Naive thymus-derived CD8-positive, alpha-beta T cell (primary cell): ENCODE measurements around the gene CDH4. TPM values are rescaled to one million over a fixed set of nuclear protein-coding genes. Genes with fewer than 3 reads are reported as not detected.

Experiments used
- ATAC-seq, 2 donors: fragments of 150-1000 bp; cut with Tn5 transposase in 1 of 2; sonication (Bioruptor Pico), chemical (Tn5 transposase) in 1 of 2; 1 replicate in 1 of 2; 2 replicates in 1 of 2; pipeline ENCODE4 v1.10.0; 2021; ENCODE audit warnings: mild to moderate bottlenecking in 2 of 2, moderate library complexity in 2 of 2
- POLR2A ChIA-PET: fragments of 350-600 bp; sonication (Branson Sonifier 250); formaldehyde crosslinking; loops from one replicate; lab custom pipeline; 2021; ENCODE audit warnings: antibody characterized with exemption; lab: Charles Lee
- DNase-seq, 10 donors: peaks; one replicate each; pipeline versions ENCODE4 v3.0.0 to v3.0.0-alpha.2; 2020 to 2022
- H3K27ac Mint-ChIP-seq, 10 donors: one replicate each; pipeline ENCODE4 v1.8.0; 2020 to 2022; ENCODE audit warnings: mild to moderate bottlenecking in 10 of 10, mixed read lengths in 10 of 10, moderate library complexity in 4 of 10, inconsistent platforms in 1 of 10
- H3K27me3 Mint-ChIP-seq, 5 donors: one replicate each; pipeline ENCODE4 v1.8.0; 2021 to 2022; ENCODE audit warnings: mixed read lengths in 5 of 5
- H3K36me3 Mint-ChIP-seq, 3 donors: one replicate each; pipeline ENCODE4 v1.8.0; 2020 to 2022; ENCODE audit warnings: mixed read lengths in 3 of 3, mild to moderate bottlenecking in 2 of 3, inconsistent platforms in 1 of 3
- H3K4me1 Mint-ChIP-seq, 4 donors: one replicate each; pipeline ENCODE4 v1.8.0; 2021 to 2022; ENCODE audit warnings: mixed read lengths in 4 of 4
- H3K4me3 Mint-ChIP-seq, 10 donors: one replicate each; pipeline ENCODE4 v1.8.0; 2020 to 2022; ENCODE audit warnings: mild to moderate bottlenecking in 10 of 10, mixed read lengths in 10 of 10, moderate library complexity in 6 of 10, inconsistent platforms in 1 of 10
- H3K9me3 Mint-ChIP-seq, 9 donors: one replicate each; pipeline ENCODE4 v1.8.0; 2020 to 2022; ENCODE audit warnings: mixed read lengths in 9 of 9, mild to moderate bottlenecking in 3 of 9, inconsistent platforms in 1 of 9, moderate library complexity in 1 of 9
- polyA plus RNA-seq, 3 donors: library from polyadenylated mRNA; unstranded; fragments of 300-500 nt; fragmentation: Illumina TruSeq; gene quantifications; one replicate each; pipeline ENCODE4 v1.2.3, GENCODE V29; 2021
- total RNA-seq, 8 experiments: library from RNA in 2 of 8; stranded (reverse) in 2 of 8; gene quantifications; one replicate each; pipeline ENCODE4 v1.2.3 and lab custom pipeline; 2021 to 2026

The CDH4 gene
- total and polyA plus RNA-seq, 5 experiments from 2014 or later = 0.07 to 0.44 (median 0.15) TPM; not detected in 1

DNA sequence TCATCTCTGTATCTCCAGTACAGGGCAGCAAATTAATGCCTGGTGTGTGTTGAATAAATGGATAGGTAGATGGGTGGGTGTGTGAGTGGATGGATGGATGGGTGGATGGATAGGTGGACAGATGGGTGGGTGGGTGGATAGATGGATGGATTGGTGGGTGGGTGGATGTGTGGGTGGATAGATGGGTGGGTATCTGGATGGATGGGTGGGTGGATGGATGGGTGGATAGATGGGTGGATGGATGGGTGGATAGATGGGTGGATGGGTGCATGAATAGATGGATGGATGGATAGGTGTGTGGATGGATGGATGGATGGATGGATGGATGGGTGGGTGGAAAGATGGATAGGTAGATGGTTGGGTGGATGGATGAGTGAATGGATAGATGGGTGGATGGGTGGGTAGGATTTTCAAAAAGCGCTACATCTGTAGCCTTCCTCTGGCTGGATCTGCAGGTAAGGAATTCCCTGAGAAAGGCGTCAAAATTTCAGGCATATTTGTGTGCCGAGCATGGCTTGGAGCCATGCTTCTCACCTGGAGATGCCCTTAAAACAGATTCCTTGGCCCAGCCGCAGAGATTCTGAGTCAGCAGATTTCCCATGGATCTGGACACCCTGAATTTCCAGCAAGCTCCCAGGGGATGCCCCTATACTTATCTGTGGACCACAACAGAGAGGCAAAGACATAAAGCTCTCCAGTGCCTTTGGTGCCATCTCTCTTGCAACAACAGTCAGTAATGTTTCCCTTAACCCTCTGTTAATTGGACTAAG lies 177.6 kb downstream of the CDH4 start:
- POLR2A ChIA-PET = no interaction called here
- H3K4me3 Mint-ChIP-seq = no peak overlapping the region
- H3K27ac Mint-ChIP-seq = peak overlapping the region in 1 of 10 donors; percentile 36
- H3K27me3 Mint-ChIP-seq = peaks cover 0 to 25% (median 3%) of the 10 kb centered on the region in 5 donors
- H3K9me3 Mint-ChIP-seq = peaks cover 0 to 8% (median 0%) of the 10 kb centered on the region in 9 donors
- DNase-seq (no peak), ATAC-seq (no peak)
- peaks cover 0 to 2% (median 0%) of the 10 kb centered on the region in 4 donors for H3K4me1 Mint-ChIP-seq
- no peaks in the 10 kb centered on the region for H3K36me3 Mint-ChIP-seq

DNA sequence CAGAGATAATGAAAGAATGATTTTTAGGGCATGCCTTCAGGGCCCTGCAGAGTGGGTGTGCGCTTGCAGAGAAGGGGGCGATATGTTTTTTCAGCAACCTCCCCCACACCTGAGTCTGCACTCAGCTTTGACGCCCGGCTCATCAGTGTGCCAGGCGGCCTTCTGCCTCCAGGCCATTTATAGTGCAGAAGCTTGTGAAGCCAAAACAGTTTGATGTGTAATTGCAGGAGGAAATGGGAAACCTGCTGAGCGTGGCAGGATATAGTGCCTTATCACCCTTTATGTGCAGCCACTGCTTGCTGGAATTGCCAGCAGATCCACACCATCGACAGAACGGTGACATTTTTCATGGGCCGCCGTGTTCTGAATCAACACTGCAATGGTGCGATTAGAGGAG lies 178.2 kb downstream of the CDH4 start:
- H3K4me1 Mint-ChIP-seq = peaks cover 0 to 2% (median 0%) of the 10 kb centered on the region in 4 donors
- H3K36me3 Mint-ChIP-seq = no peaks in the 10 kb centered on the region
- POLR2A ChIA-PET = no interaction called here
- ATAC-seq (no peak), DNase-seq (no peak)
- peaks cover 0 to 8% (median 0%) of the 10 kb centered on the region in 9 donors for H3K9me3 Mint-ChIP-seq
- no peak overlapping the region for H3K4me3 Mint-ChIP-seq
- peaks cover 0 to 30% (median 3%) of the 10 kb centered on the region in 5 donors for H3K27me3 Mint-ChIP-seq
- H3K27ac Mint-ChIP-seq = no peak overlapping the region

DNA sequence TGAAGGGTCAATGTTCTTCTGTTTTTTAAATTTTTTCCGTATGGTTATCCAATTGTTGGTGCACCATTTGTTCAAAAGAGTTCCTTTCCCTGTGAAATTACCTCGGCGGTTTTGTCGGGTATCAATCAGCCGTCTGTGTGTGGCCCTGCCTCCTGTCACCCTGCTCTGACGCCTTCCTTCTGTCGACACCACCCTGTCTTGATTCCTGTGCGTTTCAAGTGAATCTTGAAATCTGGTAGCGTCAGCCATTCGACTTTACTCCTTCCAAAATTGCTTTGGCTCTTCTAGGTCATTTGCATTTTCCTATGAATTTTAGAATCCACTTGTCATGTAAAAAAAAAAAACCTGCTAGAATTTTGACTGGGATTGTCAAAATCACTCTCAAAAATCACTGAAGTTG lies 181.1 kb downstream of the CDH4 start:
- Mint-ChIP-seq H3K27ac (no peak overlapping the region), H3K27me3 (peaks cover 2 to 47% (median 21%) of the 10 kb centered on the region in 5 donors), H3K9me3 (peaks cover 0 to 8% (median 0%) of the 10 kb centered on the region in 9 donors), H3K4me3 (no peak overlapping the region), H3K4me1 (peaks cover 0 to 7% (median 0%) of the 10 kb centered on the region in 4 donors), H3K36me3 (no peaks in the 10 kb centered on the region)
- POLR2A ChIA-PET = no interaction called here
- ATAC-seq (no peak), DNase-seq (no peak)

DNA sequence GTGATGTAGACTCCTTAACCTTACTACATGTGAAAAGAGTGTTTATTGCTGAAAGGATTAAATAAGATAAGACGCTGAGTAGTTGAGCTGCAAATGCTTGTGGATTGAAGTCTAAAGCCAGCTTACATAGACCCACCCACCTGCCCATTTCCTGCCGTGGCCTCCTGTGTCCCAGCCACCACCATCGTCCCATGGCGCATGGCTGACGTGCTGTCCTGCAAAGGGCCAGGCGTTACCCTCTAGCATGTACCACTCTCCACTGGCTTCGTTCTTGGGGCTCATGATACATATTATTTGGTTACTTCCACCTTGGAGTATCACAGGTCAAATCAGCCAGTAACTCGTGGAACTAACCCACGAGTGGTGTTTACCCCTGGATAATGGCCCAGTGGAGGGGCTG lies 181.8 kb downstream of the CDH4 start:
- no peak for ATAC-seq

DNA sequence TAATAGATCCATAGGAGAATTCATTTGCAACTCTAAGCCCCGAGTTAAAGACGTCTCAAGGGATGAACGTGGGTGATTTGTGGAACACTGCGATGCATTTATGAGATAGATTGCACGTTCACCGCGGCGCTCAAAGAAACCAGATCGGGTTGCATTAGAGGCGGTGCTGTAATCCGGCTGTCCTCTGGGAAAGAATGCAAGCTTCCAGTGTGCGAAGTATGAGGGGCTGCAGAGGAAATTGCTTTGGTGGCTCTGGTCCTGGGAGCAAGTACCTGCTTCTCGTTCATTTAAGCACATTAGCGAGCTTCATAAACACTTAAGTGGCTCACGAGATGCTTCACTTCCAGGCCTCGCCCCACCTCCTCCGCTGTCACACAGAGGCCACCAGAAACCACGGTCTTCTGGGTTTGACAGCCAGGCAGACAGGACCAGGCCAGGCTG lies 182.3 kb downstream of the CDH4 start:
- ATAC-seq (no peak), DNase-seq (no peak)
- Mint-ChIP-seq H3K27me3 (peaks cover 2 to 42% (median 18%) of the 10 kb centered on the region in 5 donors), H3K36me3 (no peaks in the 10 kb centered on the region), H3K4me3 (no peak overlapping the region), H3K27ac (no peak overlapping the region), H3K9me3 (peaks cover 0 to 8% (median 0%) of the 10 kb centered on the region in 9 donors), H3K4me1 (peaks cover 0 to 5% (median 0%) of the 10 kb centered on the region in 4 donors)
- POLR2A ChIA-PET = no interaction called here

More for the DNA sequence above, 181.8 kb downstream of the CDH4 start:
- Mint-ChIP-seq H3K4me1 (peaks cover 0 to 5% (median 0%) of the 10 kb centered on the region in 4 donors), H3K27ac (peak overlapping the region in 1 of 10 donors; percentile 87), H3K27me3 (peaks cover 2 to 42% (median 21%) of the 10 kb centered on the region in 5 donors), H3K4me3 (no peak overlapping the region), H3K36me3 (no peaks in the 10 kb centered on the region), H3K9me3 (peaks cover 0 to 8% (median 0%) of the 10 kb centered on the region in 9 donors)
- POLR2A ChIA-PET = no interaction called here
- no peak for DNase-seq

DNA sequence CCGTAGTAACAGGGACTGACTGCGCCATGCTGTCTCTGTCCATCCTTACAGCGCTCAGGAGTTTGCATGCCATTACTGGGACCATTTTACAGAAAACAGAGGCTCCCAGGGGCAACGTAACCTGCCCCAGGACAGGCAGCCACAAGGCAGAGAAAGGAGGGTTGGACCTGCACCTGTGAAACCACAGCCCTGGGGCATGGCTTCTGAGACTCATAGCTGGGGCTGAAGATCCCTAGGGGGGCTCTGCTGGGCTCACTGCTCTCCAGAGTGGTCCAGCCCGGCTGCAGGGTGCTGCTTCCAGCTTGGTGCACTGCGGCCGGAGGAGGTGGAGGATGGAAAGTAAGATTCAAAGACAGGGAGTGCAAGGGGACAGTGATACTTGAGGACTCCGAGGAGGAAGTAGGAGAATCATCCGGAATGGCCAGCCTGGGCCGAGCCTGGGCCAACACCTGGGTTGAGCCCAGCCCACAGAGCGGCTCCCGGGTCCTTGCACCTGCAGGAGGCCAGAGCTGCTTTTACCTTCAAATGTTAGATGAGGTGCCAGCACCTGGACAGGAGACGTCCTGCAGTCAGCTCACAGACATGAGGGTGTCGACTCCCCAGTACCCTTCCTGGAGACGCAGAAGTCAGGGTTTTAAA lies 183.2 kb downstream of the CDH4 start:
- DNase-seq = no peak
- Mint-ChIP-seq H3K4me3 (no peak overlapping the region), H3K9me3 (peaks cover 0 to 8% (median 0%) of the 10 kb centered on the region in 9 donors), H3K4me1 (peaks cover 0 to 5% (median 0%) of the 10 kb centered on the region in 4 donors), H3K27ac (no peak overlapping the region), H3K36me3 (no peaks in the 10 kb centered on the region), H3K27me3 (peaks cover 2 to 42% (median 18%) of the 10 kb centered on the region in 5 donors)
- no peak for ATAC-seq
- POLR2A ChIA-PET = no interaction called here

DNA sequence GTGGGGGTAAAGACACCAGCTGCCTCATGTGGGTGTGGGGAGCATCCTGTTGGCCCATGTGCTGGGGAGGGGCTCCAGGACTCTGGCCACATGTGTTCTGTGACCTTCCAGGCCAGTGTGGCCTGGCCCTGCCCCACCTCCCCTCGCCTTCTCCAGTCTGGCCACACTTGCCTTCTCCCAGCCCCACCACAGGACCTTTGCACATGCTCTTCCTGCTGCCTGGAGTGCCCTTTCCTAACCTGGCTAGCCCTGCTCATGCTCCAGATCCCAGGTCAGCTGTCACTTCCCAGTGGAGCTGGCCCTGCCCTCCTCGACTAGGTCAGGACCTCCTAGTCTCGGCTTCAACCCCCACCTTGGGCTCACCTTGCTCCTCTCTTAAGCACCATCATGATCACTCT lies 183.8 kb downstream of the CDH4 start:
- H3K27ac Mint-ChIP-seq = no peak overlapping the region
- H3K4me3 Mint-ChIP-seq = no peak overlapping the region
- H3K9me3 Mint-ChIP-seq = peaks cover 0 to 8% (median 0%) of the 10 kb centered on the region in 9 donors
- ATAC-seq (no peak), DNase-seq (no peak)
- H3K4me1 Mint-ChIP-seq = peaks cover 0 to 5% (median 0%) of the 10 kb centered on the region in 4 donors
- POLR2A ChIA-PET = no interaction called here
- peaks cover 2 to 42% (median 18%) of the 10 kb centered on the region in 5 donors for H3K27me3 Mint-ChIP-seq
- no peaks in the 10 kb centered on the region for H3K36me3 Mint-ChIP-seq

DNA sequence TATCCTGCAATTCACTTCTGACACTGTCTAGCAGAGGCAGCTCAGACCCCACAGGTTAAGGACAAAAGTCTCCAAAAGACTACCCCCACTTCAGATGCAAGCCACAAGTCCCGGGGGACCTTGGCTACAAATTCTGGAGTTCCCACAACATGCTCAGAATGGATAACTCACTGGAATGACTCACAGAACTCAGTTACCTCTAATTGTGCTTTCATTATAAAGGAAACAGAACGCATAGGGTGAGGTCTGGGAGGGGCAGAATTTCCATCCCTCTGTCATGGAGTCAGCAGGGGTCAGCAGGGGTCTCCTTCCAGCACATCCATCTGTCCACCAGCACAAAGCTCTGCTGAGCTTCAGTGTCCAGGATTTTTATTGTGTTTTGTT lies 184.2 kb downstream of the CDH4 start:
- peaks cover 2 to 42% (median 18%) of the 10 kb centered on the region in 5 donors for H3K27me3 Mint-ChIP-seq
- no peak for DNase-seq
- peaks cover 0 to 5% (median 0%) of the 10 kb centered on the region in 4 donors for H3K4me1 Mint-ChIP-seq
- POLR2A ChIA-PET = no interaction called here
- H3K4me3 Mint-ChIP-seq = no peak overlapping the region
- H3K9me3 Mint-ChIP-seq = peaks cover 0 to 8% (median 0%) of the 10 kb centered on the region in 9 donors
- no peak overlapping the region for H3K27ac Mint-ChIP-seq
- no peaks in the 10 kb centered on the region for H3K36me3 Mint-ChIP-seq
- ATAC-seq = no peak

DNA sequence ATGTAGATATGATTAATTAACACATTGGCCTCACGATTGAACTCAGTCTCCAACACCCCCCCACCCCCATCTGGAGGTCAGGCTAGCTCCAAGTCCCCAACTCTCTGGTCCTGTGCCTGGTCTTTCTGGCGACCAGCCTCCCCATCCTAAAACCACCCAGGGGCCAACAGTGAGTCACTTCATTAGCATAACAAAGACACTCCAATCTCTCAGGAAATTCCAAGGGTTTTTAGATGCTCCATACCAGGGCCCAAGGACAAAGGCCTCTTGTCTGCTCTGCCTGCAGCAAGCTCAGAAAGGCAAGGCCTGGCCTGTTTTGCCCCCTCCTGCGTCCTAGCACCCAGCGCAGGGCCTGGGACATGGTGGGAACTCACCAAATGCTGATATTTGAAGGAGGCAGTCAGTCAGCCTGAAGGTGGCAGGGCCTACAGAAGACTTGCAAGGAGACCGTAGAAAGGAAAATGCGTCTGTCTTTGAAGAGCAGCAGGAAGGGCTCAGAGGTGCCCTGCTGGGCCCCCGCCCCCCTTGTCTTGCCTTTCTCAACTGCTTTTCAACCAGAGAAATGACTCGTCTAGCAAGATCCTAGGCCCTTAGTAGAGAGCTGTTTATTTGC lies 184.7 kb downstream of the CDH4 start:
- no peak for DNase-seq
- H3K4me3 Mint-ChIP-seq = no peak overlapping the region
- peaks cover 0 to 6% (median 0%) of the 10 kb centered on the region in 9 donors for H3K9me3 Mint-ChIP-seq
- no peaks in the 10 kb centered on the region for H3K36me3 Mint-ChIP-seq
- H3K27ac Mint-ChIP-seq = no peak overlapping the region
- ATAC-seq = no peak
- peaks cover 0 to 5% (median 0%) of the 10 kb centered on the region in 4 donors for H3K4me1 Mint-ChIP-seq
- POLR2A ChIA-PET = no interaction called here
- peaks cover 2 to 42% (median 18%) of the 10 kb centered on the region in 5 donors for H3K27me3 Mint-ChIP-seq

DNA sequence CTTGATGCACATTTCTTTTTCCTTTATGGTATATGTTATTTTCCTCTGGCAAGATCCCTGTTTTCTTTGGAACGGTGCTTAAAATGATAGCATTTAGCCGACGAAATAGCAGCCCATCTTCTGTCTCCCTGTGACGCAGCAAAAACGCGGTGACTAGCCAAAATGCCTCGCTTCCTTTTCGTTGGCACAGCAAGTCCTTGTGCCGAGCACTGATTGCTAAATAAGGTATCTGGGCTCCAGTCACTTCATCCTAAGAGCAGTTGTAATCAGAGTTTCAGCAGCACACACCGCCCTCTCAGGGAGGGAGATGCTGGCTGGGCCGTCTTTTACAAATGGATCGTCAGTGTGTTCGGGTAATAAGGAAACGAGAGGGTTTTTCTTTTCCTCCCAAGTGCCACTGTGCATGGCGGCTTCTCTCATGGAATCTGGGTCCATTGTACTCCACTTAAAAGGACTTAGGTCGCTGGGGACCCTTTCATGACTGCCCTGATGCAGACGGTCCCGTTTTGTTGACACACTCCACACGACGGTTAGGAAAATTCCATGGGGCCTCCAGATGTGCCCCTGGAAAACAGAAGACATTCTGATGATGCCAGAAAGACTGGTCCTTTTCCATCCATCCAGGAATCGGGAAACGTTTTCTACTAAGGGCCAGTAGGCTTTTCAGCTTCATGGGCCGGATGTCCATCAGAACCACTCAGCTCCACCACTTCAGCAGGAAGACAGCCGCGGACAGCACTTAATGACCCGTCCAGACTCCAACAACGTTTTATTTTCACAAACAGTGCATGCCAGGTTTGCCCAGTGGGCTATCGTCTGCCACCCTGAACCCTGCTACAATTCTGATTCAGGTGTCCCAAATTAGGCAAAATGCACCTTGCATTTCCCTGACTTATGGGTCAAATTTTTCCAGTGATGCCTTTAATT lies 185.5 kb downstream of the CDH4 start:
- Mint-ChIP-seq H3K4me3 (no peak overlapping the region), H3K27ac (no peak overlapping the region), H3K9me3 (peaks cover 0 to 3% (median 0%) of the 10 kb centered on the region in 9 donors), H3K36me3 (no peaks in the 10 kb centered on the region), H3K27me3 (peaks cover 0 to 42% (median 18%) of the 10 kb centered on the region in 5 donors), H3K4me1 (peaks cover 0 to 5% (median 0%) of the 10 kb centered on the region in 4 donors)
- POLR2A ChIA-PET = no interaction called here
- DNase-seq = no peak
- no peak for ATAC-seq

DNA sequence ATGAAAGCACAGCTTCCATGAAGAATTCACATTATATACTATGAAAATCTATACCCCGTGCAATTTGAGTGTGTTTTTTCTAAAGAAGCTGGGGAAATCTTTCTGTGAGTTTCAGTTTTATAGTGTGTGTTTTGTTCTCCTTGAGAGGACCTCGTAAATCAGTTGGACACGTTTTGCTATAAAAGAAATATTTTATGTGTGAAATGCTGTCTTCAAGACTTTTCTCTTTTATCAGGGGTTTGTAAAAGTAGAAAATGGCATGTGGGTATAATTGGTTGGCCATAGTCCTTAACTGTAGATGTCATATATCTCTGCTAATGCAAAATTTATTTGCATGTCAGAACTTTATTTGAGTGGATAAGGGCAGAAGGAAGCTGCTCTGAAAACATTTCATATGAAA lies 186.2 kb downstream of the CDH4 start:
- Mint-ChIP-seq H3K4me3 (no peak overlapping the region), H3K9me3 (peaks cover 0 to 3% (median 0%) of the 10 kb centered on the region in 9 donors), H3K4me1 (peaks cover 0 to 5% (median 0%) of the 10 kb centered on the region in 4 donors), H3K27ac (no peak overlapping the region), H3K36me3 (no peaks in the 10 kb centered on the region), H3K27me3 (peaks cover 0 to 39% (median 18%) of the 10 kb centered on the region in 5 donors)
- ATAC-seq (no peak), DNase-seq (no peak)
- POLR2A ChIA-PET = no interaction called here

DNA sequence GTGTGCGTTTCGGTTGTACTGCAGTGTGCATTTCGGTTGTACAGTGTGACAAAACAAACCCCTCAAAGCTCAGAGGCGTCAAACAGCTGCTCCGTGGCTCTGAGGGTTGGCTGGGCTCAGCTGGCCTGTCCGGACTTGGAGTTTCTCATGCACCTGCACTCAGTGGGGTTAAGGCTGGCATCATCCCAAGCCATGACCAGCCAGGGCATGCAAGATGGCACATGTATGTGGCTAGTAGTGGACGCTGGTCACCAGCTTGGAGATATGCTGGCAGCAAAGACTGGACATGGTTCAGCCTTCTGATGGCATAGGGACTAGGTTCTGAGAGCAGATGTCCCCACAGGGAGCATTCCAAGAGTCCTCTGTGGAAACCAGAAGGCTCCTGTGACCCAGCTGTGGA lies 187.2 kb downstream of the CDH4 start:
- POLR2A ChIA-PET = no interaction called here
- DNase-seq (no peak), ATAC-seq (no peak)
- Mint-ChIP-seq H3K9me3 (peaks cover 0 to 3% (median 0%) of the 10 kb centered on the region in 9 donors), H3K27ac (no peak overlapping the region), H3K4me1 (peaks cover 0 to 5% (median 0%) of the 10 kb centered on the region in 4 donors), H3K4me3 (no peak overlapping the region), H3K27me3 (peaks cover 0 to 29% (median 18%) of the 10 kb centered on the region in 5 donors), H3K36me3 (no peaks in the 10 kb centered on the region)
